Mammary epithelial cell (primary cell): ENCODE data around the gene AHSA1.

Experiments used
- CTCF ChIP-seq, 2 donors: IDR thresholded peaks in 1 of 2; conservative IDR thresholded peaks in 1 of 2; 2 replicates each; pipeline ENCODE4 v1.5.1; 2011 to 2012; ENCODE audit warnings: inconsistent platforms in 2 of 2, low read length in 2 of 2, mild to moderate bottlenecking in 2 of 2, control low read depth in 1 of 2, low read depth in 1 of 2; ENCODE audit not compliant: insufficient read depth in 1 of 2; ENCODE audit errors: extremely low read depth in 1 of 2
- EZH2 ChIP-seq: IDR thresholded peaks from 2 replicates; pipeline ENCODE4 v1.6.1; 2012; ENCODE audit warnings: low read length, inconsistent platforms, borderline replicate concordance

- TF ChIP-seq CTCF (conservative IDR thresholded peaks at IDR 0.05 in 1 of 2, IDR thresholded peaks at IDR 0.05 in 1 of 2; ENCODE audit: extremely low read depth in 1 of 2, insufficient read depth in 1 of 2, low read depth in 1 of 2, low read length in 2 of 2) (no peak), EZH2 (no peak)
Observed at GRCh38 chr14:77503138-77503537, 45.2 kb downstream of the AHSA1 start.
